ENCODE results near the gene PDE6D.

PDE6D gene

DNA sequence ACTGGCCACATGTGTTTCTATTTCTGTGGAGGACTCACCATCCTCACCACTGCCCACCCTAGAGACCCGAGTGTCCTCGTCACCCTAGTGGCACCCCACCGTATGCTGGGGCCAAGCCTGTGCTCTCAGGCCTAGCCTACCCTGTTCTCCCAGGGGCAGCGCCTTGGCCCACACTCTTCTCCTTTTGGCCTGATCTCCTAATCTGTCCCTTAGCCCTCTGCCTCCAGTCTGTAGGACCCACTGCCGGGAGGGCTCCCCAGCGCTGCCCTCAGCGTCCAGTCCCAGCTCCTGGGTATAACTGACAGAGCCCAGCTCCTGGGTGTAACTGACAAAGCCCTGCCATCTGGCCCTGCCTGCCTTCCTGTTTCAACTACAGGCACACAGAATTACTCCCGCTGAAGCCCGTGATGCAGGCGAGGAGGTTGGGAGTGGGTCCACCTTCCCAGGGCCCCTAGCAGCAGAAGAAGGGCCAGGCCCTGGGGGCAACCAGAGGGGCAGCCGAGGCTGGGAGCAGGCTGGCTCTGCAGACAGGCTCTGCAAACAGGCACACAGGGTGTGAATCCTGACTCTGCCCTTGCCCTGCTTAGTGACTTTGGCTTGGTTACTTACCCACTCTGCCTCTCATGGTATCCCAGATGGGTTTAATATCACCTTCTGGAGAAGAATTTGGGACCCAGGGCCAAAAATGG is 98.3 kb downstream of the PDE6D start:
- Histone ChIP-seq H3K4me1 (ENCODE audit: insufficient read depth, low read length) (peaks cover 9% of the 10 kb centered on the region; the same call in 1 of the 2 replicates), H3K9ac (ENCODE audit: low read depth, low read length) (no peak overlapping the region), H3K27ac (ENCODE audit: low read length) (no peak overlapping the region), H3K36me3 (ENCODE audit: insufficient read depth, low read depth, low read length) (no peaks in the 10 kb centered on the region), H3K9me3 (ENCODE audit: insufficient read depth, low read depth, low read length) (no peaks in the 10 kb centered on the region), H3K4me3 (ENCODE audit: low read length) (no peak overlapping the region), H3K27me3 (ENCODE audit: insufficient read depth, low read length) (no peaks in the 10 kb centered on the region)
